ENCODE data around the gene AQP2. TPM values are rescaled to one million over a fixed set of nuclear protein-coding genes. Genes with fewer than 3 reads are reported as not detected.

Gene AQP2
- total RNA-seq: not detected

DNA sequence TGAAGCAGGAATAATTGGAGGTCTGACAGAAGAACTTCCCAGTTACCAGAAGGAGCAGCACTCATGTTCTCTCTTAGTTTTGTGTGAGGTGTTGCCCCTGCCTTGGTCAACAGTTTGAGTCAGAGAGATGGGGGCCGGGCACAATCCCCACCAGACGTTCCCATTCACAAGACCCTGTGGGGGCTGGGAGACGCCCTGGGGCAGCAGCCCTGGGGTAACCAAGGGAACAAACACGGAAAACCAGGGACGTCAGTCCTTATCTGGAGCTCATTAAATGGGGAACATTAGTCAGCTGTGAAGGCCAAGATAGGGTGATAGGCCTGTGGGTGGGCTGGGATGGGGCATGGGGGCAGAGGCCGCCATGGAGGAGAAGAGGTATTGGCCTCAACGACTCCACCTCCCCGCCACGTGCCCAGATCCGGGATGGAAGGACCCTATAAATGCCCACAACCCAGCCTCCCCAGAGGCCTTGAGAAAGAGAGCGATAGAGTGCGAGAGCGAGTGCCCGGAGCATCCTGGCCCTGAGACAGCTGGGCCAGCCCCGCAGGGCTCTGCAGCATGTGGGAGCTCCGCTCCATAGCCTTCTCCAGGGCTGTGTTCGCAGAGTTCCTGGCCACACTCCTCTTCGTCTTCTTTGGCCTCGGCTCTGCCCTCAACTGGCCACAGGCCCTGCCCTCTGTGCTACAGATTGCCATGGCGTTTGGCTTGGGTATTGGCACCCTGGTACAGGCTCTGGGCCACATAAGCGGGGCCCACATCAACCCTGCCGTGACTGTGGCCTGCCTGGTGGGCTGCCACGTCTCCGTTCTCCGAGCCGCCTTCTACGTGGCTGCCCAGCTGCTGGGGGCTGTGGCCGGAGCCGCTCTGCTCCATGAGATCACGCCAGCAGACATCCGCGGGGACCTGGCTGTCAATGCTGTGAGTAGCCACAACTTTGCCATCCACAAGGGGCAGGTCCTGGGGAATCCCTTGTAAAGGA is at the start of gene AQP2:
Gene AQP2 (plus strand): TSS at position 465 of the 979 bp plus-strand sequence. CDS start 94 bp downstream, at position 559.
- DNase-seq: no peak

DNA sequence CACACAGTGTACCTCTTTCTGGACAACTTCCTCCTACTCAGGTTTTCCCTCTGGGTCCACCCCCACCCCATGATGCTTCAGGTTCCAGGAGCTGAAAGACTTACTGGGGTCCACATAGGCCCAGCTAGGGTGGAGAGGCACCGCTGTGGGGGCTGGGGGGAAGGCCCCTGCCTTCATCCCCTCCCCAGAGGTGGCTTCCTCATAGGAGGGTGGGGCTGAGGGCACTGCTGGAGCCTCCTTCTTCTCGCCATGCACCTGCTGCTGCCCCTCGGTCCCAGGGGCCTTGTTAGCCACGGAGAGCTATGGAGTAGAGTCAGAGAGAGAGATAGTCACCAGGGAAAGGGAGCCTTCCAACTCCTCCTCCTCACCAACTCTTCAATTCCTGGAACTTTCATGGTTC is 49.5 kb upstream of the AQP2 start:
- DNase-seq: no peak

- no peak for DNase-seq
These were observed 48.6 kb upstream of the AQP2 start for GRCh38 chr12:49901986-49902385.

DNA sequence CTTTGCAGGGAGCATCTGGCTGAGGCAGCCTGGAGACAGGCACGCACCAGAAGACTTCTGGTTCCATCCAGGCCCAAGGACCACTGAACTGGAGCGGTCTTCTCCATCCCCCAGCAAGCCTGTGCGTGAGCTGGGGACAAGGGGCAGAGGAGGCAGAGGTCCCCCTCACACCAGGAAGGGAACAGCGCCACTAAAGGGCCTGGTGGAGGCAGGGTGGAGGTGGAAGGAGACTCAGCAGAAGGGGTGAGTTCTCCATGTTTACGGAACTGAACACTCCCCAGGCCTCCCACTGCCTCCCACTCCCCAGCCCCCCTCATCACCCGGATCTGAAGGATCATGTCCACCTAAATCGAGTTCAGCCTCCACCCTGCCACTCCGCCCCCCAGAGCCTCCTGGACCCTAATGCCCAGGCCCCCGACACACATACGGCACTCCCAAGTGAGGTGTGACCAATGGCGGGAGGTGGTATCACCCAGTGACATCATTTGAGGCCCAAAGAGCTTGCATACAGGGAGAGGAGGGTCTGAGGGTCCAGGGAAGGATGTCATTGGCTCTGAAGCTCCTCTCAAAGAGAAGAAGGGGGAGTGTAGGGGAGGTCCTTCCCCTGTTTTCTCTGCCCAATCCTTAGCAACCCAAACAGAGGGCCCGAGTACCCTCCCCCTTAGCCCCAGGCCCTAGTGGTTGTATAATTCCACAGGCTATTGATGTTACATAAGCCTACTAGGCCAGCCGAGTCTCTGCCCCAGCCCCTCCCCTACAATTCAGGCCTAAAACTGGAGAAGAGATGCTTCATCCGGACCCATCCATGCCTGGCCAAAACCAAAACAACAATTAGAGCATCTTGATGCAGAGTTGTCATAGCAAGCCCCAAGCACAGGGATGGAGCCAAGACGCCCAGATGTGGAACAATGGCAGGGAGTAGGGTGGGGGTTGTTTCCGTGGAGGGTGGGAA is 47.9 kb upstream of the AQP2 start:
- peak; percentile 32 for DNase-seq

DNA sequence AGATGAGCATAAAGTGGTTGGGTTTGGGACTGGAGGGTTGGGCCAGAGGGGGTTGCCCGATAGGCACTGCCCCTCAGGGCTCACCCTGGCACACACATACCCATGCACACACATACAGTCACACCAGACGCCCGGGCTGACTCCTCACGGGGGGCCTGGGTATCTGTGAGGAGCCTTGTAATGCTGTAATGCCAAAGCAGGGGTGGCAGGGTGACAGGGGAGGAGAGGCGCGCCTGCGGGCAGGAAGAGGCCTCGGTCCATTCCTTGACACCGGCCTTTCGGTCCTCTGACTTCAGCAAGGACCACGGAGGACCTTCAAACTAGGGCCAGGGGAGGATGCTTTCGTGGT is 47.2 kb upstream of the AQP2 start:
- DNase-seq: no peak

GRCh38 chr12:49903700-49904423 is 46.7 kb upstream of the AQP2 start, which contains the start of gene FAIM2:
Gene FAIM2, minus strand, starts transcription at chr12:49903900. Its CDS starts 108 bp downstream, at chr12:49903792.
- peak; percentile 25 for DNase-seq

- no peak for DNase-seq
These were observed 45.9 kb upstream of the AQP2 start for GRCh38 chr12:49904601-49905000.

DNA sequence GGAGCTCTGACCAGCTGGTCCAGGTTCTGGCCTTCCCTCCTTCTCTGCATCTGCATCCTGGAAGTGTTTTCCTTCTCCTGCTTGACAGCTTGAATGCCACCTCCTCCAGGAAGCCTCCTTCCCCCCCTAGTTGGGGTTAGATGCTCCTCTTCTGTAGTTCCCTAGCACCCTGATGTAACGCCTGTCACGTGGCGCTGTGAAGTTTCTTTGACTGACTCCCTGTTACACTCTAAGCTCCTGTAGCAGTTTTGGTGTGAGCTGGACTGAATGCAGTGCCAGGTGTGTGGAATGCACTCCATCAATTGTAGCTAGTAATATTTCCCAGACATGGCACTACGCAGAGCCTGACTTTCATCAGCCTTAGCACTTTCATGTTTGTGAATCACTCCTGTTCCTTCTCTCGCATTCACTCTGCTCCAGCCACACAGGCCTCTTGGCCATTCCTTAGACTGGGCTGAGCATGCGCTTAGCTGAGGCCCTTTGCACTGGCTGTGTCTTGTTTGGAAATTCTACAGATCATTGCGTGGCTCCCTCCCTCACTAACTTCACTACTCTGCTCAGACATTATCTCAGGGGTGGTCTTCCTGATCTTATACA is 44.7 kb upstream of the AQP2 start:
- DNase-seq: no peak

DNA sequence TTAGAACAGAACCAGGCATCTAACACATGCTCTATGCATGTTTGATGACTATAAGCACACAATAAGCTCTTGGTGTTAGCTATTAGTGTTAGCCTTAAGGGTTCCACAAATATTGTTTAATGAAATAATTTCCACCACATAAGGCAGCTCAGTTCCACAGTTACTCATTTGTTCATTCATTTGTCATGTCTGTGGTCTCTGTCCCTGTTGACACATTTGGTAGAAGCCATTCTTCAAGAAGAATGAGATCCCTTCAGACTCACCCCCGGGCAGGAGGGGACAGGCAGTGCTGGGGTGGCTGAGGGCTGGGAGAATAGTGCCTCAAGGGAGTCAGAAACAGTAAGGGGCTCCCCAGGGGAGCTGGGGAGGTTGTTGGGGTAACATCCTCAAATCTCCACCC is 43.2 kb upstream of the AQP2 start:
- DNase-seq: no peak

DNA sequence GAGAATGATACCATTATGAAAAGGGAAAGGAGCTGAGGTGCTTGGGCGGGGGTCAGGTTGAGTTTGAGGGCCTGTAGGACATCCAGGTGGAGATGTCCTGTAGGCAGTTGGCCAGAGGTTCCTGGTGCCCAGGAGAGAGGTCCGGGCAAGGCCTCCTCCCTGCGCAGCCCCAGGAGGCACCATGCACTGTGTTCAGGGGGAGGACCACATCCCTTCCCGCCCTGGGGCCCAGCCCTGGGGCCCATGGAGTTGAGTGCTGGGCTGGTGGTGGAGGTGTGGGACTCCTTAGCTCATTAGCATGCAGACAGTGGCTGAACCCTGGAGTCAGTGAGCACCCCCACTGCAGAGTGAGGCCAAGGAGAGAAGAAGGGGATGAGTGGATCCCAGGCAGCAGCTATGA is 41.2 kb upstream of the AQP2 start:
- no peak for DNase-seq

- DNase-seq: no peak
These were observed 40.7 kb upstream of the AQP2 start for GRCh38 chr12:49909826-49910225.

DNA sequence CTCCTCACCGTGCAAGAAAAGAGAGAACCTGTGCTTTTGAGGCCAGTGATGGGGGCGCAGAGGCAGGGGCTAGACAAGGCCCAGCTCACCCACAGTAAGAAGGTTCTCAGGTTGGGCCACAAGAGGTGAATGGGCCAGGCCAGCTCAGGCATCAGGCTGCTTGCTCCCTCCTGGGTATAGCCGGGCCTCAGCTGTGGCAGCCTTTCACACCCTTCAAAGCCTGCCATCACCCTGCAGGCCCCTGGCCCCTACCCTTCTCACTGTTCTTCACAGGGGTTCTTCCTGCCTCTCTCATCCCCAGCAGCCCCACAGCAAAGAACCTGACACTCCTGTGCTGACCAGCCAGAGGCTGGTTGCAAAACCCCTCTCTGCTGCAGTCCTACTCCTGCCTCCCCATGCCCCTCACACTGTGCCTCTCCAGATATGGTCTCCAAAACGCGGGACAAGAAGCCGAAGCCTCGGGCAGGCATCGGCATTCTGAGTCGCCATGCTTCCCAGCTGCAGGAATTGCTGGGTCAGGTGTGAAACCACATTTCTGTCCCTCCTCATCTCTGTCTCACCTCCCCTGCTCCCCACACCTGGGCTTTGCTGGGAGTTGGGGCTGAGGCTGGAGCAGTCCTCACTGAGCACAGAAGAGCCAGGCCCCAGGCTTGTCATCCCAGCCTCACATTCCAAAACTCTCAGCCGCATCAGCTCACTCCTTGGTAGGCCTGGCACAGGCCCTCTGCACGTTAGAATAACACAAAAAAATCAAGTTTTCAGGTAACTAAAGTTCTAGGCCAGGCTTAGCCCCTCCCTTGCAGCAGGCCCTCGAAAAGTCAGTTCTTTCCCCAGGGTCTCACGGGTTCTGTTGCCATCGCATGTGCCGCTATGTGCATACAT is 40.0 kb upstream of the AQP2 start:
- DNase-seq: no peak

DNA sequence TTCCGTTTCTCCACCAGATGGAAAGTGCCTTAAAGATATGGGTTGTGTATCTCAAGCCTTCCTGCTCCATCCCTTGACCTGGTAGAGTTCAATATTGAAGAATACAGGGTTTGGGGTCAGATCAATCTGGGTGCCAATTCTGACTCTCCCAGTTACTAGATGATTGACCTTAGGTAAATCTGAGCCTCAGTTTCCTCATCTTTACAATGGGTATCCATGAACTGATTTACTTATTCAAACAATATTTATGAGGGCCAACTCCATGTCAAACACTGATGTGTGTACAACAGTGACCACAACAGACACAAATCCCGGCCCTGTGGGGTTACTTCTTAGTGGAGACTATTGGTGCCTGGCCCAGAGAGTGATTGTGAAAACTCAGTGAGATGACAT is 39.3 kb upstream of the AQP2 start:
- DNase-seq: no peak

DNA sequence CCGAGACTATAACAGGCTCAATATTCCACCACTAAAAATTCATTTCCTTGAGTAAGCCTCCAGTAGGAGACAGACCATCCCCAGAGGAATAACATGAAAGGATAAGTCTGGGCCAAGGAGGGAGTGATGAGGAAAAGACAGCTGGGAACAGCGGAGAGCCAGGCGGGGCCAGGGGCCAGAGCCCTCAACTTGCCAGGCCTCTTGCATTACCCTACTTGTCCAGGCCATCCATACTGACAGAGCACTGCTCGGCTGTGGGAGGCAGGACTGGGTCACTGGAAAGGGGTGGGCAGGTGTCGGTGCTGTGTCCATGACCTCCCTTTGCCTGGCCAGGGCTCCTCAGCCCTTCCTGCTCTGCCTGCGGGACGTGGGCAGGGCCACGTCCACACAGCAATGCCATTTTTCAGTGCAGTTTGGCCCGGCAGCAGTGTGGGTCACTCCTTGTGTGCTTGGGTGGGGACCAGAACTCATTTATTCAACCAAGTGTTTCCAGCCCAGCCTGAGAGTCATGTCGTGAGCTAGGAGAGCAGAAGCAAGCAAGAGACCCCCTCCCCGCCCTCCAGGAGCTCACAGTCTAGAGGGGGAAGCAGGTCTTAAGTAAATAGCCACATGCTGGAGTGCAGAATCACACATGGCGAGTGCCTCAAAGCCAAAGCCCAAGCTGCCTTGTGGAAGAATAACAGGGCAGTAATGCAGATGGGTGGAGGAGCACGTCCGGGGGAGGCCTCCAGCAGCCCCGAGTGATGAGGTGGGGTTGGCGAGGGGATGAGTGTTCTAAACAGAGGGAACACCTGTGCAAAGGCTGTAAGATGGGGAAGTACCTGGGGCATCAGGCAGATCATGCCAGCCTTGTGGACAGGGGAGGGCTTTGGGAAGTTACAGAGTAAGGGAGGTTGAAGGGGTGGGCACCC is 37.9 kb upstream of the AQP2 start:
- no peak for DNase-seq

DNA sequence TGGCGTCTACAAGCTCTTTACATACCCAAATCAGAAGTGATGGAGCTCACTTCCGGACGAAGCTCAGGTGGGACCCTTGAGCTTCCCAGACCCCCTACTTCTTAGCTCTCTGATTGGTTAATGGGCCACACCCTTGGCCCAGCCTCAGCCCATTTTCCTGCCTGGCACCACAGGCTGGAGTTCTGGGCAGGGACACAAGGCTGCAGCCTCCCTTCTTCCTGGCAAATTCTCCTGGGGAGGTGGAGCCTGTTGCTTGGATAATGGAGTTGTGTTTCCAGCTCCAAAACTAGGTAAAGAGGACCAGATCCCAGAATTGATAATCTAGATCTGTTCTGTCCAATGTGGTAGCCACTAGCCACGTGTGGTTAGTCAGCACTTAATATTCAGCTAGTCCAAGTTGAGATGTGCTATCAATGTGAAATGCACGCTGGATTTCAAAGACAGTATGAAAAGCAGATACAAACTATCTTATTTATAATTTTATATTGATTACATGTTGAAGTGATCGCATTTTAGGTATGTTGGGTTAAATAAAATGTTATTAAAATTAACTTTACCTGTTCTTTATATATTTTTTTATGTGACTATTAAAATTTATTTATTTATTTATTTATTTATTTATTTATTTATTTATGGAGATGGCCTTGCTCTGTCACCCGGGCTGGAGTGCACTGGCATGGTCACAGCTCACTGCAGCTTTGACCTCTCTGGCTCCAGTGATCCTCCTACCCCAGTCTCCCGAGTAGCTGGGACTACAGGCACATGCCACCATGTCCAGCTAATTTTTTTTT is 34.2 kb upstream of the AQP2 start:
- no peak for DNase-seq

- DNase-seq: no peak
These were observed 33.3 kb upstream of the AQP2 start for GRCh38 chr12:49917166-49917787.

DNA sequence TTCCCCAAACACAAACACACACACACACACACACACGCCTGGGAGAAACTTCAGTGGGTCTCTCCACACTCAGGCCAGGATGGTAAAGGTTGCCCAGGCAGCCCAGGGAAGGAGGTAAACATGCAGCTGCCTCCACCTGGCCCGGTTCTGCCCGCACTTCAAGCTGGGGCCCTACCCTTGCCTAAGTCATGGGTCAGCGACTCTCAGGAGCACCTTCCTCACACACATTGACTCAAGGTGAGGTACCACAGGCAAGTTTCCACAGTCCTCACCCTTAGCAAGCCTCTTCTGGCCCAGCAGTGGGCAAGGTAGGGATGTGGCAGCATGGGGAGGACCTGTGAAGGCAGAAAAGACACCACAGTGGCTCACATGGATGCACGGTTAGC is 32.8 kb upstream of the AQP2 start:
- DNase-seq: no peak

GRCh38 chr12:49920241-49920914 is 30.2 kb upstream of the AQP2 start:
- no peak for DNase-seq
